Stimulated activated naive B cell treated with anti-CD40 and anti-IgM and Interleukin-4, amounts not matched to agents 10 μg/mL and 1 μg/mL and 100 μg/mL, for 72 hours (primary cell): ENCODE measurements around the gene SSBP2.

ENCODE experiments used
- ATAC-seq, 2 donors: fragments of 150-1000 bp; cut with Tn5 transposase; replicated peaks; 2 replicates each; pipeline ENCODE4 v1.10.0; 2021; ENCODE audit warnings: moderate library complexity in 1 of 2
- DNase-seq: peaks from one replicate; pipeline ENCODE4 v3.0.0; 2021
- H3K27ac Mint-ChIP-seq: one replicate; pipeline ENCODE4 v1.8.0; 2022; ENCODE audit warnings: mild to moderate bottlenecking, mixed read lengths
- H3K27me3 Mint-ChIP-seq, 2 donors: one replicate each; pipeline ENCODE4 v1.8.0; 2022; ENCODE audit warnings: mixed read lengths in 2 of 2
- H3K36me3 Mint-ChIP-seq, 2 donors: one replicate each; pipeline ENCODE4 v1.8.0; 2022; ENCODE audit warnings: mixed read lengths in 2 of 2, mild to moderate bottlenecking in 1 of 2
- H3K4me1 Mint-ChIP-seq, 2 donors: one replicate each; pipeline ENCODE4 v1.8.0; 2022; ENCODE audit warnings: mixed read lengths in 2 of 2, mild to moderate bottlenecking in 1 of 2
- H3K4me3 Mint-ChIP-seq, 2 donors: one replicate each; pipeline ENCODE4 v1.8.0; 2022; ENCODE audit warnings: mild to moderate bottlenecking in 2 of 2, mixed read lengths in 2 of 2, moderate library complexity in 1 of 2
- H3K9me3 Mint-ChIP-seq, 2 donors: one replicate each; pipeline ENCODE4 v1.8.0; 2022; ENCODE audit warnings: mixed read lengths in 2 of 2, mild to moderate bottlenecking in 1 of 2

Gene SSBP2

DNA sequence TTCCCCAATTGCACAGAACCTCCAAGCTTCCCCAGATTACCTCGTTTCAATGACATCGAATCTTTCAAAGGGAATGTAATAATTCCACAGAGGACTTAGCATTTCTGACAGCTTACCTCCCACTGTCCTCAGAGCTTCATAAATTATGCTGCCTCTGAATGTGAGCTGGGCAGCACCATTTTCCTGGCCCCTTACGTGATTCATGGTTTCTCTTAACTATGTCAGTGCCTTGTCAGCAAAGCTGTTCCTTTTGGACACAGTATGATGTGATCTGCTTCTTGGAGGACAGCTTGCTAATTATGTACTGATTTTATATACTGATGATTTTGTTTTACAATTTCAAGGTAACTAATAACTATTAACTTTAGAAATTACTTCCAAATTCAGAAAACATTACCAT, 27.7 kb upstream of the SSBP2 start:
- Mint-ChIP-seq H3K27me3 (no peaks in the 10 kb centered on the region), H3K27ac (peak overlapping the region; percentile 96), H3K9me3 (no peaks in the 10 kb centered on the region), H3K4me1 (peaks cover 13 to 24% of the 10 kb centered on the region in 2 donors), H3K36me3 (no peaks in the 10 kb centered on the region), H3K4me3 (peak overlapping the region; percentile 82 to 83)
- DNase-seq (no peak), ATAC-seq (peak; percentile 62 to 64)

GRCh38 chr5:81776258-81776657, 25.4 kb upstream of the SSBP2 start:
- Mint-ChIP-seq H3K36me3 (no peaks in the 10 kb centered on the region), H3K27ac (no peak overlapping the region), H3K27me3 (no peaks in the 10 kb centered on the region), H3K9me3 (no peaks in the 10 kb centered on the region), H3K4me1 (peaks cover 13 to 18% of the 10 kb centered on the region in 2 donors), H3K4me3 (no peak overlapping the region)
- ATAC-seq: no peak
- no peak for DNase-seq

- no peak for ATAC-seq
- no peaks in the 10 kb centered on the region for H3K9me3 Mint-ChIP-seq
- peaks cover 8 to 11% of the 10 kb centered on the region in 2 donors for H3K4me1 Mint-ChIP-seq
- H3K4me3 Mint-ChIP-seq: no peak overlapping the region
- peaks cover 0 to 3% of the 10 kb centered on the region in 2 donors for H3K27me3 Mint-ChIP-seq
- H3K27ac Mint-ChIP-seq: no peak overlapping the region
- no peaks in the 10 kb centered on the region for H3K36me3 Mint-ChIP-seq
- DNase-seq: no peak
Measured at GRCh38 chr5:81774374-81774773, 23.5 kb upstream of the SSBP2 start.

- DNase-seq: no peak
- Mint-ChIP-seq H3K27ac (no peak overlapping the region), H3K4me3 (no peak overlapping the region), H3K9me3 (no peaks in the 10 kb centered on the region), H3K27me3 (peaks cover 0 to 3% of the 10 kb centered on the region in 2 donors), H3K36me3 (no peaks in the 10 kb centered on the region), H3K4me1 (peaks cover 5 to 7% of the 10 kb centered on the region in 2 donors)
- ATAC-seq: no peak
Measured at GRCh38 chr5:81773574-81773973, 22.7 kb upstream of the SSBP2 start.

- H3K9me3 Mint-ChIP-seq: no peaks in the 10 kb centered on the region
- no peaks in the 10 kb centered on the region for H3K36me3 Mint-ChIP-seq
- peaks cover 0 to 3% of the 10 kb centered on the region in 2 donors for H3K27me3 Mint-ChIP-seq
- DNase-seq (no peak), ATAC-seq (no peak)
- H3K4me3 Mint-ChIP-seq: no peak overlapping the region
- no peak overlapping the region for H3K27ac Mint-ChIP-seq
- peaks cover under 1 to 3% of the 10 kb centered on the region in 2 donors for H3K4me1 Mint-ChIP-seq
Measured at GRCh38 chr5:81773161-81773560, 22.3 kb upstream of the SSBP2 start.

DNA sequence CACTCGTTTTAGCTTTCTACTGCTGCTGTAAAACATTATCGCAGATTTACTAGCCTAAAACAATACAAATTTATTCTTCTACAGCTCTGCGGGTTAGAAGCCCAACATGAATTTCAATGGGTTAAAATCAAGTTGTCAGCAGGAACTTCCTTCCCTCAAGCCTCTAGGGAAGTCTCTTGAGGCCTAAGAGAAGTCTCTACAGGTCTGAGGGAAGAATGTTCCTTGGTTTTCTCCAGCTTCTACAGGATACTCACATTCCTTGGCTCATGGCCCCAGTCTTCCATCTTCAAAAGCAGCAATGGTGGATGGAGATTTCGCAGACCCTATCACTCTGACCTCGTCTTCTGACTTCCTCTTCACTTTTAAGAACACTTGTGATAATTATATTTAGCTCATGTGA, 21.6 kb upstream of the SSBP2 start:
- ATAC-seq (no peak), DNase-seq (no peak)
- peaks cover 0 to under 1% of the 10 kb centered on the region in 2 donors for H3K4me1 Mint-ChIP-seq
- H3K9me3 Mint-ChIP-seq: no peaks in the 10 kb centered on the region
- no peaks in the 10 kb centered on the region for H3K36me3 Mint-ChIP-seq
- no peak overlapping the region for H3K27ac Mint-ChIP-seq
- peaks cover 0 to 3% of the 10 kb centered on the region in 2 donors for H3K27me3 Mint-ChIP-seq
- H3K4me3 Mint-ChIP-seq: no peak overlapping the region

GRCh38 chr5:81768935-81769452, 18.1 kb upstream of the SSBP2 start:
- DNase-seq (no peak), ATAC-seq (no peak)
- no peaks in the 10 kb centered on the region for H3K4me1 Mint-ChIP-seq
- no peaks in the 10 kb centered on the region for H3K9me3 Mint-ChIP-seq
- H3K4me3 Mint-ChIP-seq: no peak overlapping the region
- peaks cover 0 to 3% of the 10 kb centered on the region in 2 donors for H3K27me3 Mint-ChIP-seq
- no peak overlapping the region for H3K27ac Mint-ChIP-seq
- H3K36me3 Mint-ChIP-seq: no peaks in the 10 kb centered on the region

GRCh38 chr5:81767938-81768337, 17.0 kb upstream of the SSBP2 start:
- Mint-ChIP-seq H3K27me3 (peaks cover 0 to 3% of the 10 kb centered on the region in 2 donors), H3K4me3 (no peak overlapping the region), H3K36me3 (no peaks in the 10 kb centered on the region), H3K27ac (no peak overlapping the region), H3K4me1 (no peaks in the 10 kb centered on the region), H3K9me3 (no peaks in the 10 kb centered on the region)
- ATAC-seq: no peak
- DNase-seq: no peak

- no peaks in the 10 kb centered on the region for H3K9me3 Mint-ChIP-seq
- ATAC-seq (no peak), DNase-seq (no peak)
- no peak overlapping the region for H3K27ac Mint-ChIP-seq
- no peak overlapping the region for H3K4me3 Mint-ChIP-seq
- H3K36me3 Mint-ChIP-seq: no peaks in the 10 kb centered on the region
- H3K27me3 Mint-ChIP-seq: peaks cover 0 to 3% of the 10 kb centered on the region in 2 donors
- H3K4me1 Mint-ChIP-seq: no peaks in the 10 kb centered on the region
Measured at GRCh38 chr5:81767097-81767496, 16.2 kb upstream of the SSBP2 start.

DNA sequence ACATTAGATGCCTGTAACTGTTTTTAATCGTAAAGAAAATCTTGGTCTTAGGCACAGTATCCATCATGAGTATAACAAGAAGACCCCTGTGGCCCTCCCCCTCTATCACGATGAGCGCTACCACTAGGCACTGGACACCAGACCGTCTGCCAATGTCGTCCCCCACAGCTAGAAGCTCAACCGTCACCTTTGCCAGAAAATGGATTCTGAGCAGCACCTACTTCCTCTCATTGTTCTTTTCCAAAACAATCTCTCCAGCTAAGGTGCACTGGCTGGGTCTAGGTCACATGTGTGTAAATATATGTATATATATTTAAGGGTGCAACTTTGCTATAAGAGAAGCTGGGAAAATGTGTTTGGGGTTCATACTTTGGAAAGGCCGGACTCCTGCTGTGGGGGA, 15.7 kb upstream of the SSBP2 start:
- no peak overlapping the region for H3K4me3 Mint-ChIP-seq
- no peak for ATAC-seq
- peaks cover 0 to 3% of the 10 kb centered on the region in 2 donors for H3K27me3 Mint-ChIP-seq
- no peaks in the 10 kb centered on the region for H3K36me3 Mint-ChIP-seq
- no peaks in the 10 kb centered on the region for H3K9me3 Mint-ChIP-seq
- no peak for DNase-seq
- H3K4me1 Mint-ChIP-seq: no peaks in the 10 kb centered on the region
- no peak overlapping the region for H3K27ac Mint-ChIP-seq

DNA sequence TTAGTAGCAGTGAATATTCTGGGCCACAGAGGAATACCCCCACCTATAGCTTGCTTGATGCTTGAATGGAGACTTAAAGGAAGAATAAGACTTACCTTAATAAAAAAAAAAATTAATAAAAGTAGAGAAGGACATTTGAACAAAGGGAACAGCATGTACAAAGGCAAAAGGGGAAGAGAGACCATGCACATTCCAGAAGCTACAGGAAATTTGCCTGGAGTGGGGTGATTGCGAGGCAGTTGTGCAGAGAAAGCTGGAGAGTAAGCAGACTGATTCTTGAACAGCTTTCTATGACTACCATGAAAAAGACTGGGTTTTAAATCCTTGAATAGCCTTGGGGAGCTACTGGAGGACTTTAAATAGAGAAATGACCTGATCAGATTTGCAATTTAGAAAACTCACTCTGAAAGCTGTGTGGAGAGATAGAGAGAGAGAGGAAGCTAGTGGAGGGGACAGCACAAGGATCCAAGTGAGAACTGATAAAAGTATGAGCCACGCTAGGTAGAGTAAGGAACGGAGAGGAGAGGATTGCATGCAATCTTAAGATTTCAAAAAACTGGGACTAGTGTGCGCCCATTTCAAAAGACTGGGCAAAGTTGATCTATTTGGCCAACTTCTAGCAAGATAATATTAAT, 12.5 kb upstream of the SSBP2 start:
- H3K27ac Mint-ChIP-seq: no peak overlapping the region
- no peak overlapping the region for H3K4me3 Mint-ChIP-seq
- ATAC-seq: no peak

GRCh38 chr5:81762853-81763252, 12.0 kb upstream of the SSBP2 start:
- Mint-ChIP-seq H3K9me3 (peaks cover 0 to 4% of the 10 kb centered on the region in 2 donors), H3K27me3 (peaks cover 0 to 6% of the 10 kb centered on the region in 2 donors), H3K4me3 (no peak overlapping the region), H3K4me1 (peaks cover 7 to 11% of the 10 kb centered on the region in 2 donors), H3K27ac (no peak overlapping the region), H3K36me3 (no peaks in the 10 kb centered on the region)
- DNase-seq: no peak
- ATAC-seq: no peak

More for the DNA sequence above, 12.5 kb upstream of the SSBP2 start:
- DNase-seq: no peak
- Mint-ChIP-seq H3K27me3 (peaks cover 0 to 6% of the 10 kb centered on the region in 2 donors), H3K9me3 (peaks cover 0 to 4% of the 10 kb centered on the region in 2 donors), H3K4me1 (peaks cover 7 to 11% of the 10 kb centered on the region in 2 donors), H3K36me3 (no peaks in the 10 kb centered on the region)

GRCh38 chr5:81762401-81762800, 11.5 kb upstream of the SSBP2 start:
- no peak overlapping the region for H3K4me3 Mint-ChIP-seq
- H3K9me3 Mint-ChIP-seq: peaks cover 0 to 4% of the 10 kb centered on the region in 2 donors
- peaks cover 7 to 11% of the 10 kb centered on the region in 2 donors for H3K4me1 Mint-ChIP-seq
- no peak overlapping the region for H3K27ac Mint-ChIP-seq
- DNase-seq: no peak
- ATAC-seq: no peak
- H3K27me3 Mint-ChIP-seq: peaks cover 0 to 6% of the 10 kb centered on the region in 2 donors
- no peaks in the 10 kb centered on the region for H3K36me3 Mint-ChIP-seq

DNA sequence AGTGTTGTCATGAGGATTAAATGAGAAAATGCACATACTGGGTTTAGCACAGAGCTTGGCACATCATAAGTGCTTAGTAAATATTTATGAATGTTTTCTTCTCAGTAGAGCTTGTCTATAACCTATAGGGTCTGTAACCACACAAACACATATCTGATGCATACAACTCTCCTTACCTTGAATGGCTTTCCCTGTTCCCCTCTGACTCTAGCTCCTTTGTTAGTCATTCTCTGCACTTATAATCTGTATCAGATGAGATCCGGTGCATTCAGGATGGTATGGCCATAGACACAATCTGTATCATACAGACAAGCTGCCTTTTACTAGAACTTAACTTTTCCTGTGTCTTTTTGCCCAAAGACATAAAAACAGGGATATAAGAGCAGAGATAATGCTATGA, 11.1 kb upstream of the SSBP2 start:
- Mint-ChIP-seq H3K4me3 (no peak overlapping the region), H3K4me1 (peaks cover 7 to 11% of the 10 kb centered on the region in 2 donors), H3K9me3 (peaks cover 0 to 4% of the 10 kb centered on the region in 2 donors), H3K27me3 (peaks cover 0 to 6% of the 10 kb centered on the region in 2 donors), H3K27ac (no peak overlapping the region), H3K36me3 (no peaks in the 10 kb centered on the region)
- no peak for DNase-seq
- ATAC-seq: no peak

- Mint-ChIP-seq H3K9me3 (peaks cover 0 to 4% of the 10 kb centered on the region in 2 donors), H3K4me3 (no peak overlapping the region), H3K27ac (no peak overlapping the region), H3K27me3 (peaks cover 0 to 6% of the 10 kb centered on the region in 2 donors), H3K36me3 (no peaks in the 10 kb centered on the region), H3K4me1 (peaks cover 7 to 11% of the 10 kb centered on the region in 2 donors)
- ATAC-seq (no peak), DNase-seq (no peak)
Measured at GRCh38 chr5:81761270-81761669, 10.4 kb upstream of the SSBP2 start.
